H1 (cell line): ENCODE results near the gene MMP21. TPM values are rescaled to one million over a fixed set of nuclear protein-coding genes. Genes with fewer than 3 reads are reported as not detected.

Experiments
- HDAC6 ChIP-seq: IDR thresholded peaks from one replicate; pipeline ENCODE4 v1.7.1; 2012; ENCODE audit warnings: low read depth, mild to moderate bottlenecking, inconsistent platforms, low read length, moderate library complexity
- polyA plus RNA-seq, 7 experiments: library from polyadenylated mRNA; depleted of rRNA in 3 of 7; stranded (reverse) in 5 of 7; unstranded in 2 of 7; fragments of >200 nt in 5 of 7; fragments of 200-250 nt in 2 of 7; gene quantifications; 1 replicate in 5 of 7; 2 replicates in 1 of 7; 4 replicates in 1 of 7; pipeline versions ENCODE4 v1.2.1 to v1.2.3, GENCODE V29; 2011 to 2013; ENCODE audit warnings: missing spikeins in 2 of 7, mixed read lengths in 2 of 7
- total RNA-seq: library from RNA; stranded (reverse); fragmentation: NEBNext Ultra II Directional; extraction: Animal tissue kit (Norgen Biotek cat#: 25700); gene quantifications from 2 replicates; pipeline ENCODE4 v1.2.1, GENCODE V29; 2021

The MMP21 gene
- total and polyA plus RNA-seq, 2 of the 8 experiments (the other 6 are each of a cell fraction or from before 2014, with no cell fraction given) = not detected

DNA sequence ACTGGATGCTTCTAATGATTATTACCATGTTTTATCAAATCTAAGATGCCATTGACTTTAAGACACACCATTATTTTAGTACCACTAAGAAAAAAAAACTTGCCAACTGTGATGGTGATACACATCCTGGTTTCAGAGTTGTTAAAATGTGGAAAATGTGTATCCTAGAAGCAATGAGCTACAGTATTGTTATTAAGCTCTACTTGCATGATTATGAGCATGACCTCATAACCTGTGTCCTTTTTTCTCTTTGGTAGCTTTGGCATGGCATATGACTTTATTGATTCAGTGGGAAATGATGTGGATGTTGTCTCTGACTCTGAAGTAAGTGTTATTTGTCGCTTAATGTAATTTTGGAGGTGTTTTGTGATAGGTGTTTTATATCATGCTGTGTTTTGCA is 52.8 kb downstream of the MMP21 start (continued):
- no peak for TF ChIP-seq HDAC6
